Measurements from ENCODE around the gene AFF1. TPM values are rescaled to one million over a fixed set of nuclear protein-coding genes. Genes with fewer than 3 reads are reported as not detected.
"Not testable (repeated sequence)": the region's sequence is repeated elsewhere in the genome, so short reads cannot be mapped to it uniquely, and the experiment has no call there.

Gene AFF1
- polyA plus RNA-seq, 3 donors, result 43.7 to 61.5 (median 51.0) TPM

GRCh38 chr4:86968547-86968946 lies 33.7 kb downstream of the AFF1 start:
- DNase-seq (ENCODE audit: extremely low read depth in 1 of 11, low read depth in 9 of 11, low spot score in 4 of 11), result peak in 6 of 11 donors; percentile 25 to 58 (median 44)

- no peak for DNase-seq (ENCODE audit: extremely low read depth in 1 of 11, low read depth in 9 of 11, low spot score in 4 of 11)
Measured at GRCh38 chr4:86970447-86971354, 35.9 kb downstream of the AFF1 start.

- no peak for DNase-seq (ENCODE audit: extremely low read depth in 1 of 11, low read depth in 9 of 11, low spot score in 4 of 11)
Measured at GRCh38 chr4:86971355-86971683, 36.5 kb downstream of the AFF1 start.

GRCh38 chr4:86972997-86973396 lies 38.2 kb downstream of the AFF1 start:
- peak in 1 of 11 donors; percentile 21 for DNase-seq (ENCODE audit: extremely low read depth in 1 of 11, low read depth in 9 of 11, low spot score in 4 of 11)

GRCh38 chr4:86973668-86974067 lies 38.9 kb downstream of the AFF1 start:
- no peak for DNase-seq (ENCODE audit: extremely low read depth in 1 of 11, low read depth in 9 of 11, low spot score in 4 of 11)

- no peak for DNase-seq (ENCODE audit: extremely low read depth in 1 of 11, low read depth in 9 of 11, low spot score in 4 of 11)
Measured at GRCh38 chr4:86974551-86974994, 39.8 kb downstream of the AFF1 start.

GRCh38 chr4:86975927-86976326 lies 41.1 kb downstream of the AFF1 start:
- DNase-seq (ENCODE audit: extremely low read depth in 1 of 11, low read depth in 9 of 11, low spot score in 4 of 11), result no peak

- DNase-seq (ENCODE audit: extremely low read depth in 1 of 11, low read depth in 9 of 11, low spot score in 4 of 11), result no peak
Measured at GRCh38 chr4:86976801-86977485, 42.1 kb downstream of the AFF1 start.

GRCh38 chr4:86977621-86978184 lies 42.9 kb downstream of the AFF1 start:
- no peak for DNase-seq (ENCODE audit: extremely low read depth in 1 of 11, low read depth in 9 of 11, low spot score in 4 of 11)

GRCh38 chr4:86978709-86979108 lies 43.9 kb downstream of the AFF1 start:
- no peak for DNase-seq (ENCODE audit: extremely low read depth in 1 of 11, low read depth in 9 of 11, low spot score in 4 of 11)

- no peak for DNase-seq (ENCODE audit: extremely low read depth in 1 of 11, low read depth in 9 of 11, low spot score in 4 of 11)
Measured at GRCh38 chr4:86980230-86980629, 45.4 kb downstream of the AFF1 start.

GRCh38 chr4:86981789-86982188 lies 47.0 kb downstream of the AFF1 start:
- no peak for DNase-seq (ENCODE audit: extremely low read depth in 1 of 11, low read depth in 9 of 11, low spot score in 4 of 11)

GRCh38 chr4:86985852-86986251 lies 51.0 kb downstream of the AFF1 start:
- not testable (repeated sequence) for DNase-seq (ENCODE audit: extremely low read depth in 1 of 11, low read depth in 9 of 11, low spot score in 4 of 11)

- not testable (repeated sequence) for DNase-seq (ENCODE audit: extremely low read depth in 1 of 11, low read depth in 9 of 11, low spot score in 4 of 11)
Measured at GRCh38 chr4:86989658-86990057, 54.8 kb downstream of the AFF1 start.

GRCh38 chr4:86990510-86990909 lies 55.7 kb downstream of the AFF1 start:
- DNase-seq (ENCODE audit: extremely low read depth in 1 of 11, low read depth in 9 of 11, low spot score in 4 of 11), result no peak

- no peak for DNase-seq (ENCODE audit: extremely low read depth in 1 of 11, low read depth in 9 of 11, low spot score in 4 of 11)
Measured at GRCh38 chr4:86991994-86992393, 57.2 kb downstream of the AFF1 start.

GRCh38 chr4:86993909-86994681 lies 59.3 kb downstream of the AFF1 start:
- DNase-seq (ENCODE audit: extremely low read depth in 1 of 11, low read depth in 9 of 11, low spot score in 4 of 11), result no peak

- DNase-seq (ENCODE audit: extremely low read depth in 1 of 11, low read depth in 9 of 11, low spot score in 4 of 11), result no peak
Measured at GRCh38 chr4:86994686-86995085, 59.9 kb downstream of the AFF1 start.

- not testable (repeated sequence) for DNase-seq (ENCODE audit: extremely low read depth in 1 of 11, low read depth in 9 of 11, low spot score in 4 of 11)
Measured at GRCh38 chr4:86996510-86996909, 61.7 kb downstream of the AFF1 start.

Data from renal cortex interstitium (tissue), 11 donors.